Gastroesophageal sphincter (tissue), 3 donors: ENCODE measurements around the gene HSPA12B.

Experiments used
- CTCF ChIP-seq, 4 experiments: fragments of 200-600 bp in 2 of 4; fragments of 450-650 bp in 2 of 4; sonication (generic) in 1 of 4; IDR thresholded peaks; one replicate each; pipeline ENCODE4 v1.5.1; 2017 to 2019; ENCODE audit warnings: antibody characterized with exemption in 4 of 4, mild to moderate bottlenecking in 2 of 4, moderate library complexity in 2 of 4
- EP300 ChIP-seq: sonication (generic); formaldehyde crosslinking; IDR thresholded peaks from one replicate; pipeline ENCODE4 v1.6.1; 2017; ENCODE audit warnings: antibody characterized with exemption, mild to moderate bottlenecking
- POLR2A ChIP-seq, 2 donors: fragments of 450-650 bp; IDR thresholded peaks; one replicate each; pipeline ENCODE4 v1.6.1; 2017; ENCODE audit warnings: antibody characterized with exemption in 2 of 2, mild to moderate bottlenecking in 2 of 2, moderate library complexity in 1 of 2
- POLR2AphosphoS5 ChIP-seq: sonication (generic); formaldehyde crosslinking; IDR thresholded peaks from one replicate; pipeline ENCODE4 v1.6.1; 2017; ENCODE audit warnings: antibody characterized with exemption

- TF ChIP-seq CTCF (IDR thresholded peaks at IDR 0.05) (no peak), POLR2A (IDR thresholded peaks at IDR 0.05) (no peak), EP300 (no peak), POLR2AphosphoS5 (no peak)
Observed at GRCh38 chr20:3724356-3724755, 8.1 kb upstream of the HSPA12B start.
